ENCODE results near the gene HDAC9.
"Not testable (repeated sequence)": the region's sequence is repeated elsewhere in the genome, so short reads cannot be mapped to it uniquely, and the experiment has no call there.

HDAC9 gene

GRCh38 chr7:18990700-18991099, 495.2 kb downstream of the HDAC9 start:
- not testable (repeated sequence) for FAIRE-seq

DNA sequence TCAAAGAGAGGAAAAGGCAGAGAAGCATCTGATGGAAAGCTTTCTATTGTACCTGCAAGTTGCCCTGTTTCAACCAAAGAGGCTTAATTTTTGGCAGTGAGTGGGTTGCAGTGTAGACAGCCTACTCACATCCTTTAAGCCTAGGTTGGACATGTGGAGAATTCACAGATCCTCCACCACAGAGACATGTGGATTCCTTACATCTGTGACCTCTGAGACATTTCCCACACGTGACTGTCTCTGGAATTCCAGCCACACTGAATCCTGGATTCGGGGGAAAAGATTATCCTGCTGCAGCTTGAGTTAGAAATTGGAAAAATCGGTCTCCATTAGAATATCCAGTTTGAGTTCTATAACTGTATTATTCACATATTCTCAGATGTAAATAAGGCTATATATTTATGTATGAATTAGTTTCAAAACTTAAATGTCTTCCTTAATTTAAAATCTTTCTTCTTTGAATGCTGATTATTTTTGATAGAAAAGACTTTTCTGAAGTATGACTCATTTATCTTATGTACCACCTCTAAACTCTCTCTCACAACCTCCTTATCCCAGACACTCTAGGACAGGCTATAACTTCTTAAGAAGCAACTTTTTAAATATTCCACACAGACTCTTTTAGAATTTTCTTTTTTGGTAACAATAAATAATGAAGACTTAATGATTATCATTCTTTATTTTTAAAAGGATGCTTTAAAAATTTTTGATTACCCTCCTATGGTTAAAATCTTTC, 498.6 kb downstream of the HDAC9 start:
- FAIRE-seq = no peak

DNA sequence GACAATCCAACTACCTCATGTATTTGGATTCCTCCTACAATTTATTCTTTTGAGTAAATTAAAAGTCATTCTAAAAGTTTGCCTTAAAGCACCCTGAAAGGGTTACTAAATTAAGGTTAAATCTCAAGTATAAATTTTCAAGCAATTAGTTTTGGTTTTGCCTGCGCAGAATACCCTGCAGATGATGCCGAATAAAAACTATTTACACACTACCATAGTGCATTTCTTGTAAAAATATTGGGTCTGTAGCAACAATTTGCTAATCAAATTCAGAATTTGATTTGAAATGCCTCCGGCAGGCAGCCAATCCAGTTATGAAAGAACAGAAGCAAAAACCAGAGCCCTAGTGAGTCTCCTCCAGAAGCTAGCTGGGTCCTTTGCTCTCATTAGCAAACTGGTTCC, 499.7 kb downstream of the HDAC9 start:
- FAIRE-seq = no peak

GRCh38 chr7:18995811-18996426, 500.4 kb downstream of the HDAC9 start:
- FAIRE-seq = no peak

- FAIRE-seq = no peak
These were observed 501.0 kb downstream of the HDAC9 start for GRCh38 chr7:18996583-18996982.

- no peak for FAIRE-seq
These were observed 502.1 kb downstream of the HDAC9 start for GRCh38 chr7:18997477-18998150.

- no peak for FAIRE-seq
These were observed 504.9 kb downstream of the HDAC9 start for GRCh38 chr7:19000410-19000809.

DNA sequence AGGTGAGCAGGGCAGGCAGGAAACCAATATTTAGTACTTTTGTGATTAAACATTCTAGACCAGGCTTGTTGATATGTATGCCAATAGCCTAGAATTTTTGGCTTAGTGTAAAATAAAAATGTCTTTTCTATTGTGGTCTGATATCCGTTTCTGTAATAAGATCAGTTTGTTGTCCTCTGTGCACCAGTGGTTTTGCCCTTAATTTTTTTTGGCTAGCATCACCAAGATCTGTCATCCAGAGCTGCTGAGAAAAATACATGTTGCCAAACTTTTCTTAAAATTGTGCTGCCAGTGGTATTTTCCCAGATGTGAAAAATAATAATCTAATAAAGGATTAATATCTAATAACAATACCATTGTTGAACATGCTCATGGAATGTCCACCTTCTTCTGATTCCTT, 506.3 kb downstream of the HDAC9 start:
- no peak for FAIRE-seq

DNA sequence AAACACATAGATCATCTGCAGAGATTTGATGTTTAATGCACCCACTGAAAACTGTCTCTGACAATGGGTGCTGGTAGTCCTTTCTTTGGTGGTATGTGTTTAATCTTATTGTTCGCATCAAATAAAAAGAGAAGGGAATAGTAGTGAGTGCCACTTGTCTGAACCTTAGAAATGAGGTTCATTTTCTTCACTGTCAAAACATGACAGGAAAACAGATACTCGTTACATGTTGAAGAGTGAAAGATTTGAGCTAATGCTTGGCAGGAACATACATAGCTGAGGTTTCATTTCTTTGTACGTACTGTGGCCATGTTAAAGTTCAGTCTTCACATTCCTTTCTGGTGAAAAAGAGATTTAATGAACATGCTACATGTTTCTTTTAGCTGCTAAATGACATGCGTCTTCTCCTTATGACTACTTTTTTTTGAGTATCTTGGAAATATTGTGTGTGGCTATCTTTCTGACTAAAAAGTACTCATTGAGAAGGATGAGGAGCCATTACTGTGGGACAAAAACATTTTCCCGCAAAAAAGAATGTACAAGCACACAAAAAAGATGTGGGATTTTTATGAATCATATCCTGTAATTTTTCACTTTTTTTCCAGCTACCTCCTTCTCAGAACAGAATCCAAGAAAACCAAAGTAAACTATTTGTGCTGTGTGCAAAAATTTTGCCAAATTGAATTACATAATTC, 513.8 kb downstream of the HDAC9 start:
- FAIRE-seq = no peak

GRCh38 chr7:19009936-19010280, 514.4 kb downstream of the HDAC9 start:
- no peak for FAIRE-seq

GRCh38 chr7:19011212-19011611, 515.7 kb downstream of the HDAC9 start:
- FAIRE-seq = no peak

GRCh38 chr7:19015098-19015497, 519.5 kb downstream of the HDAC9 start:
- FAIRE-seq = no peak

- no peak for FAIRE-seq
These were observed 520.6 kb downstream of the HDAC9 start for GRCh38 chr7:19016140-19016539.

DNA sequence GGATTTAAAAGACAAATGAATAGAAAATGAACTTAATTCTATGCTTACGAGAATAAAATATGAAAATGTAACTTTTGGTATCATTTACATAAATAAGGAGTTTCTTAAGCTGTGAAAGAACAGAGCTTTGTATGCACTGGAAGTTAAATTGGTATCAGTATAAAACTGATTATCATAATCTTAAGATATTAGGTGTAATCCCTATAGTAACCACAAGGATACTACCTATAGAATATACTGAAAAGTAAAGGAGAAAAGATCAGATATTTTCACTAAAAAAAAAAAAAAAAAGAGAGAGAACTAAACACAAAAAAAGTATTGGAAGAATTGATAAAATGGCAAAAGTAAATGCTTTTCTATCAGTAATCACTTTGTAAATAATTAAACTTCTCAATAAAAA, 521.8 kb downstream of the HDAC9 start:
- no peak for FAIRE-seq

GRCh38 chr7:19020062-19020461, 524.5 kb downstream of the HDAC9 start:
- FAIRE-seq = no peak

GRCh38 chr7:19020711-19021110, 525.2 kb downstream of the HDAC9 start:
- FAIRE-seq = no peak

- FAIRE-seq = no peak
These were observed 527.9 kb downstream of the HDAC9 start for GRCh38 chr7:19023477-19023876.

GRCh38 chr7:19024261-19024660, 528.7 kb downstream of the HDAC9 start:
- FAIRE-seq = no peak

DNA sequence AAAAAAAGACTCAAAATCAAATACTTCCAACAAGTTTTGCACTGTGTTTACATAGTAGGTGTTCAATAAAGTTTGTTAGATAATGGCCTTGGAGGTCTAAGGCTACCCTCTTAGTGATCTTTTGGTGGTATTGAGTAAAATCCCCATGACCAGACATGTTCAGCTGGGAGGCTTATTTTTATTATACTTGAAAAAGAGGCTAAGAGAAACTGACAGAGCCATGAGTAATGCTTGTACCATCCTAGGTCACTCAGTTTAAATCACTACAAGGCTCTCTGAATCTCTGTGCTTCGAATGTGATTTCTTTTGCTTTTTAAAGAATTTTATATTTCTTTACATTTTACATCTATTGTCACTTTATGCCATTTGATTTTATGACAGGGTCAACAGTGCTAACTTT, 531.3 kb downstream of the HDAC9 start:
- FAIRE-seq = no peak

DNA sequence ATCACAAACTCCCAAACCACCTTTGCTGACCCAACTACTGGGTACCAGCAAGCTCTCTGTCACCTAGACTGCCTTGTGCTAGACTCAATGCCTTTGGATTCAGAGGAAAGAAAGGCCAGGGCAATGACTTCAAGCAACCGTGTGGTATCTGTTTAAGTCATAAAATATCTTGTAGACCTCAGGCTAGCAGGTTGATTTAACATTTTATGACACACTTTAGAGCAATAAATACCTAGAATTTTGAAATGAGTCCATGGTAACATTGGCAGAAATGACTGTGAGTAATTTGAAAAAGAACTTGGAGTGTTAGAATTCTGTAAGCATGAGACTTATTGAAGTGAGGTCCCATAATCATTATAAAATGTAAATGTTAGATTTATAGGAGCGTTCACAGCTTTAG, 534.7 kb downstream of the HDAC9 start:
- FAIRE-seq = no peak

- not testable (repeated sequence) for FAIRE-seq
These were observed 537.4 kb downstream of the HDAC9 start for GRCh38 chr7:19032942-19033341.

DNA sequence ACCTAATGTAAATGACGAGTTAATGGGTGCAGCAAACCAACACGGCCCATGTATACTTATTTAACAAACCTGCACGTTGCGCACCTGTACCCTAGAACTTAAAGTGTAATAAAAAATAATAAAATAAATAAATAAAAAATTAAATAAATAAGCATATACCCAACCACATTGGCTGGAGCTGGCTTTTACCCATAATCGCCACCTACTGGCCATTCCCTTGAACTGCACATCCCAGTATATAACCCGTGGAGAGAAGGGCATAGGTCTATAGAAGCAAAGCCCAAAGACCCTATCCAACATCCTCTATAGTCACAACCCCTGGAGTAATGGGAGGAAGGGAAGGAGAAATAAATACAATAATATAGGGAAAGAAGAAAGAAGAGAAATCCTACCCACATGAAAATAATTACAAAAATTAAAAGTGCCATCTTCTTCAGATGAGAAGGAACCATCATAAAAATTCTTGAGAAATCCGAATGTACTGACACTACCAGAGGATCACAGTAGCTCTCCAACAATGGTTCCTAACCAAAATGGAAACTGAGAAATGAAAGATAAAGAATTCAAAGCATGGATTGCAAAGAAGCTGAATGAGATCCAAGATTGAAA, 556.3 kb downstream of the HDAC9 start:
- FAIRE-seq = no peak
